HG03108 (cell line): Measurements from ENCODE around the gene RAD23B.

Experiments
- ATAC-seq: cut with Tn5 transposase; IDR thresholded peaks from one replicate; pipeline ENCODE4 v1.9.1; 2021; ENCODE audit warnings: moderate library complexity; ENCODE audit not compliant: unreplicated experiment

The RAD23B gene

DNA sequence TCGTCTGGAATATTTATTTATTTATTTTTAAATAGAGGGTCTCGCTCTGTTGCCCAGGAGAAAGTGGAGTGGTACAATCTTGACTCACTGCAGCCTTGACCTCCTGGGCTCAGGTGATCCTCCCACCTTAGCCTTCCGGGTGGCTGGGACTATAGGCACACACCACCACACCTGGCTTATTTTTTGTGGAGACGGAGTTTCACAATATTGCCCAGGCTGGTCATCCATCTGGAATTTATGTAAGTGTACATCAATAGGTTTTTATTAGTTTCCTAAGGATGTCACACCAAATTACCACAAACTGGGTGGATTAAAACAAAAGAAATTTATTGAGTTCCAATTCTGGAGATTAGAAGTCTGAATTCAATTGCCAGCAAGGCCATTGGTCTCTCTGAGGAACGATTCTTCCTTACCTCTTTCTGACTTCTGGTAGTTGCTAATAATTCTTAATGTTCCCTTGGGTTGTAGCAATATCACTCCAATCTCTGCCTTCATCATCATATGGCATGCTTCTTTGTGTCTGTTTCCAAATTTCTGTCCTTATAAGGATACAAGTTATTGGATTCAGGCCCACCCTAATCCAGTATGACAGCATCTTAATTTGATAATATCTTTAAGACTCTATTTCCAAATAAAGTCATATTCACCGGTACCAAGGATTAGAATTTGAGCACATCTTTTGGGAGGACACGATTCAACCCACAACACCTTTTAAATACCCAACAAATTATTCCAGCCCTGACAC lies 16.3 kb upstream of the RAD23B start:
- ATAC-seq, result no peak

DNA sequence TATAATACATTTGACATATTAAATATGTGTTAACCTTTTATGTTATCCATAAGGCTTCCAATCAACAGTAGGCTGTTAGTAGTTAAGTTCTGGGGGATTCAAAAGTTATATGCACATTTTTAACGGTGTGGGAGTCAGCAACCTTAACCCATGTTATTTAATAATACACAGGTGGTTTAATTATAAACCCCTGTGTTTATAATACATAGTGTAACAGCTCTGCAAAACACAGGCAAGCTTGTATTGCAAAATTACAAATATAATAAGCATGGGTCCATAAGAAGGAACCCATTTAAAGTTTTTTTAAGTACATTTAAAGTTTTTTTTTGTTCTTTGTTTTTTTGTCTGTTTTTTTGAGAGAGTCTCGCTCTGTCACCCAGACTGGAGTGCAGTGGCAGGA lies 14.5 kb upstream of the RAD23B start:
- ATAC-seq, result no peak

DNA sequence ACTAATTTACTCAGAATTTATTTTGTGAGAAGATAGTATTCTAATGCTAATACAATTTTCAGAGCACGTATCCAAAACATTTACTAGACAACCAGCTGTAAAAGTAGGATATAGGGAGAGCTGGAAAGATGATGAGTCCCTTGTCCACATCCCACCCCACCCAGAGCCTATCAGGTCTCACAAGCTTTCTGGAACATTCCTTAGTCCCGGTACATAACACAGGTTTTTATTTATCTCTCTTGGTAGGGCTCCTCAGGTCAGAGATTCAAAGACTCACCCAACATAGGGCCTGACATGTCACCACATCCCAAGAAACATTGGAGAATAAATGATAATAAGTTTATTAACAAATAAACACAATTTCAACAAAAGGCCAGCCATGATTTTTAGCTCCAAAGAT lies 13.8 kb upstream of the RAD23B start:
- ATAC-seq, result no peak

DNA sequence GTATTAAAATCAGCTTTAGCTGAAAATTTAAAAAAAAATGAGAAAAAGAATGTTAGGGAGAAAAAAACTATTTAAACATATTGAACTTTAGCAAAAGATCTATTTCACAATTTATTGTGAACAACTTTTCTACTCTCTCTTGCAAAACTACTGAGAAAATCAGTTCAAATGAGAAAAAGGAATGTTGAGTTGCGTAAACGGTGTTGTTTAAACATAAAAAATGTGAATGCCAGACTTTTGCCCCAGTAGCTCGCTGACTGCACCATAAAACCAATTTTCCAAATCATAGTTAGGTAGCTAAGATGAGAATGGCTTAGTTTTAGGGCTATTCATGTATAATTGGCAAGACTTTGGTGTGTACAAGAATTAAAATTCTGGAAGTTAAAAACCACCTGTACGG lies 13.4 kb upstream of the RAD23B start:
- ATAC-seq, result no peak

DNA sequence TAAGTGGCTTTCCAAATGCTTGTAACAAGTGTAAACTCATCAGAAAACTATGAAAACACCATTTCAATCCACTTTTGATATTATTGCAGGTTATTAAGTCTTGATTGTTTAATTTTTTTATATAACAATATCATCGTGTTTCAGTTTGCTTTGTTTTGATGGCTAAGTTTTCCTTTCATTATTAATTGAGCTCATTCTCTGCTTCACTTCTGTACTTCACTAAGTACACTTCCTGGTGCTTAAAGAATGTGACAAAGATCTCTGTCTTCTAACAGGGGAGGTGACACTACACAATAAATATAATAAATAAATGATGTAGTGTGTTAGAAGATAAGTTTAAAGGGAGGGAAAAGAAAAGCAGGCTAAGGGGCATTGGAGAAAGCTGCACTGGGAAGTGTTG lies 13.0 kb upstream of the RAD23B start:
- no peak for ATAC-seq

DNA sequence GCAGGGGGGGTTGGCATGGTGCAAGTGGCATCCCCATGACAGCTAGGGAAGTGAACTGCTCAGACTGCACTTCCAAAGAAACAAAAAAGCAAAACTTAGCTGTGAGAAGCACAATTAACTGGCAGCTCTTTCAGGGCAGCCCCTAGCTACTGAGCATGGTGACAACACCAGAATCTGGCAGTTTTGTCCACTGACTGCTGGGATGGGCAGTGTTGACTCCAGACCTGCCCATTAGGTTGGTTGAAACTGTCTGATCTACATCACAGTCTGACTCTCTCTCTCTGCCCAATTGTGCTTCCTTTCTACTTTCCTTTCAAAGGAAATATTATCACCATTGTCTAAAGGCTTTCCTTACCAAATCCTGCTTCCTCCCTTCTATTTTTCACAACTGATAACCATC lies 12.5 kb upstream of the RAD23B start:
- no peak for ATAC-seq

DNA sequence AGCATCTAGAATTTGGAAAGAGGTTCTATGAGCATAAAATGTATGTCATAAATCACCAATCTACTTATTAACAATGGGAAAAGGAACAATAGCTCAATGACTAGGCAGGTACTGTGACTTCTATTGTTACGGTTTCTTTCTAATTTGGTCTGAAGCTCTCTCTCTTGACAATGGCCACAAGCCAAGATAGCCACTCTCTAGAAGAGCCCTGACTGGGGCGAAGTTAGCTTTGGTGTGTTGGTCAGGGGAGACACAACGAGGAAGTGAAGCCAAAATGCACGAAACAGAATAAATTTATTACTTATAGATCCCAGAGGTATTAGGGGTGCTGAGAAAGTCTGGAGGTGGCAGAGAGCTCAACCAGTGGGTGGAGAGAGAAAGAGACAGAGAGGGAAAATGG lies 9.4 kb upstream of the RAD23B start:
- no peak for ATAC-seq

DNA sequence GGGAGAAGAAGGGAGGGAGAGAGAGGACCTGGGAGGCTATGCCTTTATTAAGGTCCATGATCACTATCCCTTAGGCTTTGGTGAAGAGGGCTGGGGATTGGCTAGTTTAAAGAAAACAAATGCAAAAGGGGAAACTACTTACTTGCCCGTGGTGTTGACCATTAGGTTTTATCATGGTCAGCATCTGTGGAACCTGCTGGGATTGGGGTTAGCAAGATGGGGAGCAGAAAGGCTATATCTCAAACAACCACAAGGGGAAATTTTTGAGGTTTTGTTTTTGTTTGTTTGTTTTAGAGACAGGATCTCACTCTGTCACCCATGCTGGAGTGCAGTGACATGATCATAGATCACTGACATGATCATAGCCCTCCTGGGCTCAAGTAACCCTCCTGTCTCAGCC lies 9.0 kb upstream of the RAD23B start:
- no peak for ATAC-seq

DNA sequence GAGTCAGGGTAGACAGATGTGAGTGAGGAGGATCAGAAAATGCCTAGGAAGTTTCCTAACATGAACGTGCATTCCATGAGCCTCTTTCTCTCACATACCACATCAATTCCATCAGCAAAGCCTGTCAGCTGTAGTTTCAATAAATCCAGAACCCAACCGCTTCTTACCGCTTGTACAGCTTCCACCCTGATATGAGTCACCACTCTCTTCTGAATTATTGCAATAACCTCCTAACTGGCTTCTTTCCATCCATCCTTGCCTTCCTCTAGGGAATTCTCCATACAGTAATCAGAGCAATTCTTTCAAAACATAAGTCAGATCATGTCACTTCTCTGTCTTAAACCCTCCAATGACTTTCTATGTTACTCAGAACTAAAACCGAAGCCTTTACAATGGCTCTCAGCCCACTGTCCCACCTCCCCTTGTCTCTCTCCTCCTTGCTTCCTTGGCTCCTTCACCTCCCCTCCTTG lies 8.1 kb upstream of the RAD23B start:
- ATAC-seq, result no peak

DNA sequence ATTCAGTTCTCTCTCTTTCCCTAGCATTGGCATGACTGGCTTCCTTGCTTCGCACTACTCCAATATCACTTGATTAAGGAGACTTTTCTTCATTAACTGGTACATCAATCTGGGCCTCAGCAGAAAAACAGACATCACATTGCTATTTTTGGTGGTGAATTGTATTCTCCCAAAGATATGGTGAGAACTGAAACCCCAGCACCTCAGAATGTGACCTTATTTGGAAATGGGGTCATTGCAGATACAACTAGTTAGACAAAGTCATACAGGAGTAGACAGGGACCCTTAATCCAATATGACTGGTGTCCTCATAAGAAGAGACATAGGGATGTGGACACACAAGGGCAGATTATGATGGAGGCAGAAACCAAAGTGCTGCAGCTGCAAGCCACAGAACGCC lies 7.5 kb upstream of the RAD23B start:
- ATAC-seq, result no peak

DNA sequence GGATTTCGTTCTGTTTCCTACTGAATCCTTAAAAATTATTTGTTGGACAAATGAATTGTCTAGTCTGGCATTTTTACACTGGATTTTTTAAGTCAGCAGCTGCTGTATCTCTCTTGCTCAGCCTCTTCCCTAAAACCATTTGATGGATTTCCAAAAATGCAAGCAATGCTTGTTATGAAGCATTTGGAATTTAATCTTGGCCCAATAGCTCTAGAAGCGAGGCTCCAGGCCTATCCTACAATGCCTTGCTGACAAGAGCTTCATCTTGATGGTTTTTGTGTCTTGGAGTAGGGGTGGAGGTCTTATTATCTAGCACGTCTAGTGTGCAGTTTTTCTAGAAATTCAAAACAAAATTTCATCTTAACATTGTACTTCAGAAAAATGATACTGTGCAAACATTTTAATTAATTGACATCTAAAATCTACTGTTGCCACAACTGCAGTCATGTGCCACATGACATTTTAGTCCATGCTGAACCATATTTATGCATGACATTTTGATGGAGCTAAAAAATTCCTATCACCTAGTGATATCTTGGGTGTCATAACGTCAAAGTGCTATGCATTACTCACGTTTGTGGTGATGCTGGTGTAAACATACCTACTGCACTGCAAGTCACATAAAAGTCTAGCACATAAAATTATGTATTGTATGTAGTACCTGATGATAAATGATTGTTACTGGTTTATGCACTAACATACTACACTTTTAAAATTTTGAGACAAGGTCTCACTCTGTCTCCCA lies 5.9 kb upstream of the RAD23B start:
- no peak for ATAC-seq

DNA sequence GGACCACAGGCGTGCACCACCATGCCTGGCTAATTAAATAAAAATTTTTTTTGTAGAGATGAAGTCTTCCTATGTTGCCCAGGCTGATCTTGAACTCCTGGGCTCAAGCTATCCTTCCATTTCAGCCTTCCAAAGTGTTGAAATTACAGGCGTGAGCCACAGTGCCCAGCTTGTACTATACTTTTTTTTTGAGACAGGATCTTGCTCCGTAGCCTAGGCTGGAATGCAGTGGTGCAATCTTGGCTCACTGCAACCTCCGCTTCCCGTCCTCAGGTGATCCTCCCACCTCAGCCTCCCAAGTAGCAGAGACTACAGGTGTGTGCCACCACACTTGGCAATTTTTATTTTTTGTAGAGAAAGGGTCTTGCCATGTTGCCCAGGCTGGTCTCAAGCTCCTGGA lies 5.3 kb upstream of the RAD23B start:
- no peak for ATAC-seq

DNA sequence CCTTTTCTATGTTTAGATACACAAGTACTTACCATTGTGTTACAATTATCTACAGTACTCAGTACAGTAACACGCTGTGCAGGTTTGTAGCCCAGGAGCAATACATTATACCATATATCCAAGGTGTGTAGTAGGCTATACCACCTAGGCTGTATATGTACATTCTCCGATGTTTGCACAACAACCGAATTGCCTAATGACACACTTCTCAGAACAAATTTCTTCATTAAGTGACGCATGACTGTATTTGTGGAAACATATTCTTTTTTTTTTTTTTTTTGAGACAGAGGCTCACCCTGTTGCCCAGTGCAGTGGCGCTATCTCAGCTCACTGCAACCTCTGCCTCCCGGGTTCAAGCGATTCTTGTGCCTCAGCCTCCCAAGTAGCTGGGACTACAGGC lies 4.0 kb upstream of the RAD23B start:
- no peak for ATAC-seq

DNA sequence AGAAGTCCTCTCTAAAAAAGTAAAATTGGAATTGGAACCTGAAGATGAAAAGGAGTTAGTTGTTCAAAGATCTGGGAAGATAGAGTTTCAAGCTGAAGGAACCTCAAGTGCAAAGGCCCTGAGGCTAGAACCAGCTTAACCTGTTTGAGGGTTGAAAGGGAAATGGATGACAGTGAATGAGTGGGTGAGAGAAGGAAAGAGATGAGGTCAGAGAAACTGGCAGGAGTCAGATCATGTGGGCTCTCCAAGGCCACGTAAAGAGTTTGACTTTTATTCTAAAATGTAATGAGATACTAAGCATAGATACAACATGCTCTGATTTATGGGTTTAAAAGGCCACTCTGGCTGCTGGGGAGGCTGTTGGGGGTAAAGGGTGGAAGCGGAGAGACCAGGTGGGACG lies 2.5 kb upstream of the RAD23B start:
- ATAC-seq, result no peak

DNA sequence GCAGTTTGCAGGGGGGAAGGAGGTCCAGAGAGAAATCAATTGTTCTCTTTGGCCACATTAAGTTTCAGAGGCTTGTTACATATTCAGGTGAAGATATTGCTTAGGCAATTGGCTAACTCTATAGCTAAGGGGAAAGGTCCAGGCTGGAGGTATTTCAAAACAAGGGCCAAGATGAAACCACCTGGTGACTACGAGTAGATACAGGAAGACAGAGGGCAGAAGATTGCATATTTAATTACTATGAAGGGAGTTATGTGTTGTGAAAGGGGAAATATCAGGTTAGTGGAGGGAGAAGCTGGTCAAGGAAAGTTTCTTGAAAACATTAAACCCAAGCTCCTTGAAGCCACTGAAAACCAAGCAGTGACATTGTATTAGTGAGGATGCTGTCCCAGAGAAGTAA lies 1.9 kb upstream of the RAD23B start:
- ATAC-seq, result no peak

DNA sequence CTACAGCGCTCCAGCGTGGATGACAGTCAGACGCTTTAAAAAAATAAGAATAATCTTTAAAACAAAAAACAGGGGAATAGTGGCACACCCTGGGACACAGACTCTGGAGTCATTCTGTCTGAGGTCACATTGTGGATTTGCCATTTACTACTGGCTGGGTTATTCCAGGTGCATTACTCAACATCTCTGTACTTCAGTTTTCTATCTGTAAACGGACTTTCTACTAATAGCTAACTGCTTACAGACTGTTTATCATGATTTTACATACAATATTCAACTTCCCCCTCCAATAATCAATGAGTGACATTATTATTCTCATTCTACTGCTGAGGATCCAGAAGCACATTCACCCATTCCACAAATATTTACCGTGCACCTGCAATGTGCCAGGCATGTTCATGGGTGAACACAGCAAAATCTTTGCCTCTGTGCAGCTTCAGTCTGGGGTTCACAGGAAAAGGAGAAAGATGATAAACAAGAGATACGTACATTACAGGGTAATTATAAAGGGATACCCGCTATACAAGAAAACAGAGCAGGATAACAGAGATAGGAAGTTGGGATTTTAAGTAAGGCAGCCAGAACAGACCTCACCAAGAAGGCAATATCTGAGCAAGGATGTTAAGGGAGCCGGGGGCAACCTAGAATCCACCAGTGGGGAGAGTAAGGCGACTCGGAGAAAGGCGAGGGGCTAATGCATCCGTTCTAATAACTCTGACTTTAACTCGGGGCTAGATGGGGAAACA lies 984 bp upstream of the RAD23B start:
- no peak for ATAC-seq

DNA sequence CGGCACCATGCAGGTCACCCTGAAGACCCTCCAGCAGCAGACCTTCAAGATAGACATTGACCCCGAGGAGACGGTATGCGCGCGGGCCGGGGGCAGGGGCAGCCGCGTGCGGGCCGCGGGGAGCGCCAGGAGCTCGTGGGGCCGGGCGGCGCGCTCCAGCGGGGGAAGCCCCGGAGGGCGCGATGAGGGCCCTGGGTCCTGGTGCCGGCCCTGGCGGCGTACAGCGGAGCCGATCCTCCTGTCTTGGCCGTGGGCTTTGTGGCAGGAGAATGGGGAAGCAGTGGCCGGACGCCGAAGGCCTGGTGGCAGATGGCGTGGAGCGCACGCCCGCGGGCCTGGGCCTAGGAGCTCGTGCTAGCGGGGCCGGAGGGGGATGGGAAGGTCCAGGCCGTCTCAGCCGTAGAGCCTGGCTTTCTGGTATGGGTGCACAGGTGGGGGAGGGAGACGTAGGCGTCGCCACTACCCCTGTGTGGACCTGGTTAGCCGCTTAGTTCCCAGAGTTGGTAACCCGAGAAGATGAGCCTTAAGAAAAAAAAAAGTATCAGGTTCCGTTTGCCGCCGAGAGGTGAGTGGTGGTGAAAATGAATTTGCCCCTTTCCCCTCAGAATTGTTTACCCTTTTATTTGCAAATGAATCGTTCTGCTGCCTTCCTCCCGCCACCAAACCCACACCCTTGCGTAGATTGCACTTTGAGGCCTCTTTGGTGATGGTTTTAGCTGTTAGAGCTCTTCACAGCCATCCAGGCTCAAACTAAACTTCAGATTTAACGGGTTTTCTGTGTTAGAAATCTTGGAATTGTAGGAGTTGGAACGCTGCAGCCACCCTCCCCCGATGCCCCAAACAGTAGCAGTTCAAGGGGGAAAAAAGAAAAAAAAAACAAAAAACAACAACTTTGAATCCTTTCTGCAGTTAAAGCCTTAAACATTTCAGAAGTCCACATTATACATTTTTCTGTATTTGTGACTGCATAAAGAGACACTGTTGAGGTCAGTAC lies 841 bp downstream of the RAD23B start:
- peak; percentile 35 for ATAC-seq

DNA sequence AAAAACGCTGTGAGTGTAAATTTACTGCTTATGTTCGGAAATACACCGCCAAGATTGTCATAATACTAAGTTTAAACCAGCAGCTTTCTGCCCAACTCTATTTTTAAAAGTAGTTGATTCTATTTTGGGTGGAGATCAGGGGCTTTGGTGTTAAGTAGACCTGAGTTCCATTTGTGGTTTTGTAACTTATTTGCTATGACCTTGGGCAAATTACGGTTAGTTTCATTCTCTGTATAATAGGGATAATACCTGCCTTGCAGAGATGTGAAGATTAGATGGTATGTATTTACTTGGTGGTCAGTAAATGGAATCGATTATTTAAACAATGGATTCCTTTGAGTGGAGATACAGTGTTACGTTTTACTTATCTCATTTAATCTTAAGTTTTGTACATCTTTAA lies 1.6 kb downstream of the RAD23B start:
- no peak for ATAC-seq

DNA sequence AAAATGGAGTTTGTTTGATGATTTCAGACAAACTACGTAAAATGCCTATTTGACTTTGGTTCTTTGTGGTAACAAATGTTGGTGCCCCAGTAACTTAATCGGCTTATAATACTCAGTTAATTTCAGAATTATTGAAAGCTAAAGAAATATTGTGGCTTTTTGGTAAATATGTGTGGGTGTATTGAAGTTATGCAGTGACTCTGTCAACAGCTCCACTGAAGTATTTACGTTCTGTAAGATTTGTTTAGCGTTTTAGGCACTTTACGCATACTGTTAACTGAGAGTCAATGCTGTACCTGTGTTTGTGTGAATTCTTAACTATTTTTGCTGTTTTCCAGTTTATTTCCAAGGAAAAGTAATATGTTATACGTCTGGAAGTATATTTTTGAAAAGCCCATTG lies 2.2 kb downstream of the RAD23B start:
- no peak for ATAC-seq

DNA sequence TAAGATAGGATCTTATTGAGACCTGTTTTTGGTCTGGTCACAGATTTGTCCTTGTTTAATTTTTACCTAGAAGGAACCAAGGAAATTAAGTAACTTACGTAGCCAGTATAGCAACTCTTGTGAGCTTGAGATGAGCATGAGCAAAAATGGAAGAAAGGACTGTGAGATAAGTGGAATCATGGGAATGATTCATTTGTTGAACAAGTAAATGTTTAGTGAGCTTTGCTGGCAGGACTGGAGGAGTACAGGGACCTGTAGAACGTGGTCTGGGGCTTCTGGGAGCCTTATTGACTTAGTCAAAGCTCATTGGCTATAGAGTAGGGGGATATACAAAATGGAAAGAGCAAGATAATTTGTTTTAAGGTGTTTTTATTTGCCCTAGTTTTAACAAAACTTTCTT lies 3.0 kb downstream of the RAD23B start:
- no peak for ATAC-seq

DNA sequence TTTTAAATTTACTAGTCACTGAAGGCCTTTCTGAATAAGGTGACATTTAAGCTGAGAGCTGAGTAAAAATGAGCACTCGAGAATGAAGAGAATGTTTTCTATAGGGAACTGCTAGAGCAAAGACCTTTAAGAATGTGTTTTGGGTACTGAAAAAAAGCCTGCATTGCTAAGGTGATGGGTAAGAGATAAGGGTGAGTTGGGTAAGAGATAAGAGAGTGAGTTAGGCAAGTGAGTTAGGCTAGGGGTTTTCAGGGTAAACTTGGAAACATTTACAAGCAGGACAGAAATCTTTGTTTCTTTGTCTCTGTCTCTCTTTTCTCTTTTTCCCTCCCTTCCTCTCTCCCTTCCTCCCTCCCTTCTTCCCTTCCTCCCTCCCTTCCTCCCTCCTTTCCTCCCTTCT lies 5.6 kb downstream of the RAD23B start:
- no peak for ATAC-seq
